ENCODE data around the gene SYT3. TPM values are rescaled to one million over a fixed set of nuclear protein-coding genes. Genes with fewer than 3 reads are reported as not detected.

The SYT3 gene
- total RNA-seq, 1 experiment from 2014 or later: not detected

DNA sequence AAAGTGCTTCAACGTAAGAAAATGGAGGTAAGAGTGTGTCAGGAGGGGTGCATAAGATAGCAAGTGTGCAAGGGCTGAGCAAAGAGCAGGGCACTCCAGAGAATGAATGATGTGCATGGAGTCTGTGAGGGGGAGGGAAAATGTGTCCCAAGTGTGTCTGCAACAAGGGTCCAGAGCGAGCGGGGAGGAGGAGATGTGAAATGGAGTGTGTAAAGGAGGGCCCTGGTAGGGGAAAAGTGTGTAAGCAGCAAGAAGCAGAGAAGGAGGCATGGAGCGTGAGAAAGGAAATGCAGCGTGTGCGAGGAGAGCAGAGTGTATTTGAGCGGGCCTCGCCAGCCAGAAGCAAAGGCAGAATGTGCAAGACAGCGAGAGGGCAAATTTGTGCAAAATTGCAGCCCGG lies 21.3 kb upstream of the SYT3 start:
- no TSS peak for BruUV-seq (replicated peaks)
- no peak overlapping the region for H3K27ac Mint-ChIP-seq (ENCODE audit: unreplicated experiment)
- peaks cover 41% of the 10 kb centered on the region for H3K27me3 Mint-ChIP-seq (ENCODE audit: unreplicated experiment)
- no peak for DNase-seq
- peaks cover 19% of the 10 kb centered on the region for H3K4me1 Mint-ChIP-seq (ENCODE audit: low read depth, unreplicated experiment)
- peaks cover 5% of the 10 kb centered on the region for H3K9me3 Mint-ChIP-seq (ENCODE audit: low read depth, unreplicated experiment)
- CTCF ChIA-PET: no interaction called here
- TF ChIP-seq, protein P1, sequence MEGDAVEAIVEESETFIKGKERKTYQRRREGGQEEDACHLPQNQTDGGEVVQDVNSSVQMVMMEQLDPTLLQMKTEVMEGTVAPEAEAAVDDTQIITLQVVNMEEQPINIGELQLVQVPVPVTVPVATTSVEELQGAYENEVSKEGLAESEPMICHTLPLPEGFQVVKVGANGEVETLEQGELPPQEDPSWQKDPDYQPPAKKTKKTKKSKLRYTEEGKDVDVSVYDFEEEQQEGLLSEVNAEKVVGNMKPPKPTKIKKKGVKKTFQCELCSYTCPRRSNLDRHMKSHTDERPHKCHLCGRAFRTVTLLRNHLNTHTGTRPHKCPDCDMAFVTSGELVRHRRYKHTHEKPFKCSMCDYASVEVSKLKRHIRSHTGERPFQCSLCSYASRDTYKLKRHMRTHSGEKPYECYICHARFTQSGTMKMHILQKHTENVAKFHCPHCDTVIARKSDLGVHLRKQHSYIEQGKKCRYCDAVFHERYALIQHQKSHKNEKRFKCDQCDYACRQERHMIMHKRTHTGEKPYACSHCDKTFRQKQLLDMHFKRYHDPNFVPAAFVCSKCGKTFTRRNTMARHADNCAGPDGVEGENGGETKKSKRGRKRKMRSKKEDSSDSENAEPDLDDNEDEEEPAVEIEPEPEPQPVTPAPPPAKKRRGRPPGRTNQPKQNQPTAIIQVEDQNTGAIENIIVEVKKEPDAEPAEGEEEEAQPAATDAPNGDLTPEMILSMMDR (IDR thresholded peaks at IDR 0.05; ENCODE audit: unreplicated experiment): no peak
- intact Hi-C loops (cut with micrococcal nuclease; ENCODE audit: unreplicated experiment): no loop called here
- H3K36me3 Mint-ChIP-seq (ENCODE audit: insufficient read depth, unreplicated experiment): no peaks in the 10 kb centered on the region
- no peak overlapping the region for H3K4me3 Mint-ChIP-seq (ENCODE audit: low read depth, unreplicated experiment)

DNA sequence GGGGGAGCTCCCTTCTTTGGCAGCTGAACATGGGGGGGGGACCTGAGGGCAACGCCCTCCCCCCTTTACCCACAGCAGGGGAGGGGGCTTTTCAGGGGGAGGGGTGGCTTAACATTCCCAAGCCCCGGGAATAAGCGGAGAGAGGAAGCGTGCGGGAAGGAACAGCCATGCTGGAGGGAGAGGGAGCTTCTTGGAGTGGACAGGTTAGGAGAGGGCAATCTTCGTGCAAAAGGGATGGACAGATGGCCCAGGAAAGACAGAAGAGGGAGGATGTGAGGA lies 20.3 kb upstream of the SYT3 start:
- DNase-seq: no peak
- no peak overlapping the region for H3K4me3 Mint-ChIP-seq (ENCODE audit: low read depth, unreplicated experiment)
- peaks cover 19% of the 10 kb centered on the region for H3K4me1 Mint-ChIP-seq (ENCODE audit: low read depth, unreplicated experiment)
- H3K9me3 Mint-ChIP-seq (ENCODE audit: low read depth, unreplicated experiment): peaks cover 5% of the 10 kb centered on the region
- H3K36me3 Mint-ChIP-seq (ENCODE audit: insufficient read depth, unreplicated experiment): no peaks in the 10 kb centered on the region
- peaks cover 51% of the 10 kb centered on the region for H3K27me3 Mint-ChIP-seq (ENCODE audit: unreplicated experiment)
- CTCF ChIA-PET: no interaction called here
- no peak overlapping the region for H3K27ac Mint-ChIP-seq (ENCODE audit: unreplicated experiment)
- no TSS peak for BruUV-seq (replicated peaks)
- TF ChIP-seq, protein P1 (IDR thresholded peaks at IDR 0.05; ENCODE audit: unreplicated experiment): no peak
- intact Hi-C loops (cut with micrococcal nuclease; ENCODE audit: unreplicated experiment): no loop called here

DNA sequence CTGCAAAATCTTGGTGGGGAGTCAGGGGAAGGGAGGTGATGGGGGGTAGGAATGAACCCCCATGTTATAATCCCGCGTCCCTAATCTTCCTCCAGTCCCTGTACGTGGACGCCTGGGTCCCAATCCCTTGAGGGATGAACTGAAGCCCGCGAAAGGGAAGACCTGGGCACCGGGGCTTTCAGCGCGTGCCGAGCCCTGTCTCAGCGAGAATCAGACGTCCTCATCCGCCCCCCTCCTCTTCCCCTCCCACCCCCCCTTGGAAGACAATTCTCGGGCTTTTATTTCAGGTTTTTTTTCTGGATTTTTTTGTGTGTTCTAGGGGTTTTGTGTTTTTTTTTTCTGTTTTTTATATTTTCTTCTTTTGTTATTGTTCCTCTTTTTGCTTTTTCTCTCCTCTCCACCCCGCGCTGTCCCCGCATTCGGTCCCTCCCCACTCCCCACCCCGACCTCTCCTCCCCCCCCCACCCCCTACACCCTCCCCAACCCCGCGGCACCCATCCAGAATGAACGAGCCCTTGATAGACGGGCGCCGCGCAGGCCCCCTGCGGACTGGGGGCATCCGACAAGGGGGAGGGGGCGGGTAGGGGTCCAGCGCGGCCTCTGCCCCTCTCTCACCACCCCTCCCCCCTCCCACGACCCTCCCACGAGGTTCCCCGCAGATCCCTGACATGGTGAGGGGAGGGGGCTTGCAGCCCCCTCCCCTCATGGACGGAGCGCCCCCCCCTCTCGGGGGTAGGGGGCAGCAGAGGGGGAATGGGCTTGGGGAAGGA lies 19.8 kb upstream of the SYT3 start:
- DNase-seq: no peak
- TF ChIP-seq, protein P1 (IDR thresholded peaks at IDR 0.05; ENCODE audit: unreplicated experiment): no peak
- Mint-ChIP-seq H3K9me3 (ENCODE audit: low read depth, unreplicated experiment) (peaks cover 5% of the 10 kb centered on the region), H3K27me3 (ENCODE audit: unreplicated experiment) (peaks cover 56% of the 10 kb centered on the region), H3K36me3 (ENCODE audit: insufficient read depth, unreplicated experiment) (no peaks in the 10 kb centered on the region), H3K27ac (ENCODE audit: unreplicated experiment) (no peak overlapping the region), H3K4me1 (ENCODE audit: low read depth, unreplicated experiment) (peaks cover 19% of the 10 kb centered on the region), H3K4me3 (ENCODE audit: low read depth, unreplicated experiment) (no peak overlapping the region)
- intact Hi-C loops (cut with micrococcal nuclease; ENCODE audit: unreplicated experiment): no loop called here
- no TSS peak for BruUV-seq (replicated peaks)
- CTCF ChIA-PET: no interaction called here

DNA sequence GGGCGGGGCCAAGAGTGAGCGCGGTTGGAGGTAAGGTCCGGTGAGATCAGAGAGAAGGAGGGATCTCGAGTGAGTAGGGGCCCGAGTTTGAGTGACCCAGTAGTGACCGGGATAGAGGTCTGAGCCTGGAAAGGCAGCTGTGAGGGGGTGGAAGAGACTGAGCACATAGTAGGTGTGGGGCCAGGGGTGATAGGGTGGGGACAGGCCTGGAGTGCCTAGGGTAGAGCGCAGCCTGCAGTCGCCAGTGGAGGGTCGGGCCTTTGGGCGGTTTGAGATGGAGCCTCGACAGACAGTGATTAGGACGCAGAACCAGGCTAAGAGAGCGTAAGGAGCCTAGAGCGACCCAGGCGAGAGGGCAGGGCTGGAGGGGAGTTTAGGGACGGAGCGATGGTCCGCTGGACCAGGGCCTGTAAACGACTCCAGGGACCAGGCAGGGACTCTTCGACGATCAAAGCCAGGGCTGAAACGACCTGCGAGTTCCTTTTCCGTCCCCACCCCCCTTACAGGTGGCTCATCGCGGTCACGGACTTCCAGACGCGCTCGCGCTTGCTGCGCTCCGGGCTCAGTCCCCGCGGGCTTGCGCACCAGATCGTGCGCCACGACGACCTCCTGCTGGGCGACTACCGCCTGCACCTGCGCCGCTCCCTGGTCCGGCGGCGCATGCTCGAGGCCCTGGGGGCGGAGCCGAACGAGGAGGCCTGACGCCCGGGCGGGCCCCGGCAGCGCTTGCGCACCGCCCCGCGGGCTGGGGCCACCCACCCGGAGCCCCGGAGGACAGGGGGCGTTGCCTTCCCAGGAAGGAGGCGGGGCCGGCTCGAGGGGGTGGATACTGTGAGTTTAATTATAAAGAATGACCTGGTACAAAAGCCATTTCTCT lies 19.0 kb upstream of the SYT3 start:
- Mint-ChIP-seq H3K9me3 (ENCODE audit: low read depth, unreplicated experiment) (peaks cover 5% of the 10 kb centered on the region), H3K27ac (ENCODE audit: unreplicated experiment) (no peak overlapping the region), H3K4me1 (ENCODE audit: low read depth, unreplicated experiment) (peaks cover 13% of the 10 kb centered on the region), H3K36me3 (ENCODE audit: insufficient read depth, unreplicated experiment) (no peaks in the 10 kb centered on the region), H3K27me3 (ENCODE audit: unreplicated experiment) (peaks cover 64% of the 10 kb centered on the region), H3K4me3 (ENCODE audit: low read depth, unreplicated experiment) (peak overlapping the region; percentile 57)
- no TSS peak for BruUV-seq (replicated peaks)
- no peak for DNase-seq
- TF ChIP-seq, protein P1 (IDR thresholded peaks at IDR 0.05; ENCODE audit: unreplicated experiment): no peak
- CTCF ChIA-PET: no interaction called here
- intact Hi-C loops (cut with micrococcal nuclease; ENCODE audit: unreplicated experiment): no loop called here
